Stimulated activated CD4-positive, alpha-beta T cell treated with anti-CD3 and anti-CD28 coated beads, Interleukin-2, amount 100 ng/mL, for 48 hours (primary cell): Measurements from ENCODE around the gene ST8SIA5.

Experiments used
- DNase-seq, 2 donors: peaks; one replicate each; pipeline ENCODE4 v3.0.0-alpha.2; 2020

ST8SIA5 gene

DNA sequence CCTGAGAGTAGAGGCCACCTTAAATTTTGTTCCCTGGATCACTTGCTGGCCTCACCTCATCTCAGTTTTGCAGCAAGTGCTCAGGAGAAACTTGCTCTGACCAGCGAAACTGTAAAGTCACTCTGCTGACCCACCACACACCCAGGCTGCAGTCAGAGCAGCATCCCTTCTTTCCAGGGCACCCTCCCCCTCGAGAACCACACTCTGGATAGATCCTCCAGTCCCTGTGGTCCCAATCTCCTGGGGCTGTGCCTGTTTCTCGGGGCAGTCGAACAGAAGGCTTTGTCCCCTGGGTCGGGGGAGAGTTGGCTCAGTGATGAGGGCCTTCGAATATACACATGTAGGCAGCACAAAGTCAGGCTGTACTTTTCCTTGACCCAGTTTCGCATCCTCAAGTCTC, 18.4 kb downstream of the ST8SIA5 start:
- no peak for DNase-seq

DNA sequence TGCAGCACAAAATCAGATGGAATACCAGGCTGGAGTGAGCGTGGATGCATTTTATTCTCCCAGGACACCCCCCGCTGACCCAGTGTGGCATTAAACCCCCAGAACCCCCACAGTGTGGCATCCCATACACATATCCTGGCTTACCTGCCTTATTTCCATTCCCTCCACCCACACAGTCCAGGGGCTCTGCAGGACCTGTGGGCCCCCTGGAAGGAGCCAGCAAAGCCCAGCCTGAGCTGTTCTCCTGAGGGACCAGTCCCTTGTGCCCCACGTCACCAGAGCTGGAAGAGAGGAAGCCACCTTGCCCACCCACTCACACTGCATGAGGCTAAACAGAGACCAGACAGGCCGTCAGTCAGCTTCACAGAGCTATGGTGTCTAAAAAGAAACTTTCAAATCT, 20.1 kb downstream of the ST8SIA5 start:
- DNase-seq: no peak

DNA sequence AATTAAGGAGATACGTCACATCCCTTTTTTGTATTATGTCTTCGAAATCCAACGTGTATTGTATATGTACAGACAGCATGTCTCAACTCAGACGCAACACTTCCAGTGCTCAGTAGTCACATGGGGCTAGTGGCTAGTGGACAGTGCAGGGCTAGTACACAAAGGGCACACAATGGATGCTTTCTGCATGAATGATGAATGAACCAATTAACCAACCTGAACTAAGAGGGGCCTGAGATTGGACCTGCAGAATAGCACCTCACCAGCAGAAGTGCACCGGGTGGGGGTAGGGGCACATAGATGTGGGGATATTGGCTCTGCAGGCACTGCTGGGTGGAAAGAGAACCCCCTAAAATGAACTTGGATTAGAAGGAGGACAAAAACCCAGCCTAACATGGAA, 20.7 kb downstream of the ST8SIA5 start:
- no peak for DNase-seq

DNA sequence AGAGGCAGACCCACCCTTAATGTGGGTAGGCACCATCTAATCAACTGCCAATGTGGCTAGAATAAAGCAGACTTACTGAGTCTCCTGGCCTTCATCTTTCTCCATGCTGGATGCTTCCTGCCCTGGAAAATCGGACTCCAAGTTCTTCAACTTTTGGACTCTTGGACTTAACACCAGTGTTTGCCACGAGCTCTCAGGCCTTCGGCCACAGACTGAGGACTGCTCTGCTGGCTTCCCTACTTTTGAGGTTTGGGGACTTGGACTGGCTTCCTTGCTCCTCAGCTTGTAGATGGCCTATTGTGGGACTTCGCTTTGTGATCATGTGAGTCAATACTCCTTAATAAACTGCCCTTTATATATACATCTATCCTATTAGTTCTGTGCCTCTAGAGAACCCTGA, 21.9 kb downstream of the ST8SIA5 start:
- no peak for DNase-seq

DNA sequence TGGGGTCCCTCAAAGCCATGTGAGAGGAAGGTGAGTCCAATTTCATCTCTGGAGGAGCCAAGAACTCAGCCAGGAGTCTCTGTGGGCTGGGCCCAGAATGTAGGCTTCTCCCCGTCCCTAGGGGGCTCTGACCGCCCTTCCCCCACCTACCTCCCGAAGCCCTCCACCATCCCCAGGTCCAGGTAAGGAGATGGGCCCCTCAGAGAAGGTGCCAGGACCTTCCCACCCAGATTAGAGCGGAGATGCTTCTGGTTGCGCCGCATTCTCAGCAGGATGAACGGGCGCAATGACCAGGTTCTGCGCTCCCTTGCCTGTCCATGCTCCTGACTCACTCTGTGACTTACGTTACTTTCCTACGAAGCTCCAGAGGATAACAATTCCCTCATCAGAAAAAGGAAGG, 23.0 kb downstream of the ST8SIA5 start:
- no peak for DNase-seq

DNA sequence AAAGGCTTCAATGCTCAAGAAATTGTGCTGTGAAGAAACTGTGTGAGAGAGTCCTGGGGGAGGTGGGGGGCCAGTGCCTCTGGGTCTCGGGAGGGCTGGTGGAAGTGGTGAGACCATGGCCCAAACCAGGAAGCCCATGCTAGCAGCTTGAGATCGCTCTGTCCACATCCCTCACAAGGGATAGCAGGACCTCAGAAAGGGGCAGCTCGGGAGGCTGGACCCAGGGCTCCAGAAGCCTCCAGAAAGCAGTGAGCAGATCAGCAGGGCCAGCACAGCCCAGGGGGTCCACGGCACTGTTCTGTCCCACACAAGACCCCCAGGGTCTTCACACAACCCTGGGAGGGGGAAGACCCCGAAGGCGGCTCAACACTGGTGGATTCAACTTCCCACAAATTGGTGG, 24.1 kb downstream of the ST8SIA5 start:
- no peak for DNase-seq

DNA sequence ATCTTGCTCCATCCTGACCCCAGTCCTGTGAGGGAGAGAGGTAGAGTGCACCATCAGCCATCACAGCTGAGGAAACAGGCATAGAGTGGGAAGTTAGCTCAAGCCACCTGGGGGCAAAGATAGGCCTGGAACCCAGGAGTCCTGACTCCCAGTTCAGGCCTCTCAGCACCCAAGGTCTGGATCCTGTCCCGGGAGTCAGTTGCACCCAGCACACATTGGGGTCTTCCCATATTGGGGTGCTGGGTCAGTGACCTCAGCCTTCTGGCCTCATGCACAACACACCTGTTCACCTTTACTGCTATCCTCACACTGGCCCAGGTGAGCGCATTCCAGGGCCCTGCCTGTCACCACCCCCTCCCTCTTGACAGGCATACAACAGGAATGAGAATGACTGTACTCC, 24.7 kb downstream of the ST8SIA5 start:
- DNase-seq: no peak

DNA sequence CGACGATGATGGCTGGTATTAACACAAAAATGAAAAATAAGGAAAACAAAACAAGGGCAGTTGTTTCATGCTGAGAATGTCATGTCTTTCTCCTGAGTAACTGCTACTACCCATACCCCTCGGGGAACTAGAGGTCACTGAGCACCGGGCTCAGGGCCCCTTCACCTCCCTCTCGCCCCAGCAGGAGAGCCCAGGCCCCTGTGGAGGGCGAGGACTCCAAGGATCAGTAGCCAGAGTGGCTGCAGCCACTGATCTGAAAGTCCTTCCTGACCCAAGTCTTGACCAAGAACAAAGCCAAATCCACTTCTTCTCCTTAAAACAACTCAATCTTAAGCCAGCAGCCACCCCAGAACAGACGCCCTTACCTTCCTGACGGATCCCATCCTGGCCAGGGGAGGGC, 25.5 kb downstream of the ST8SIA5 start:
- DNase-seq: no peak

DNA sequence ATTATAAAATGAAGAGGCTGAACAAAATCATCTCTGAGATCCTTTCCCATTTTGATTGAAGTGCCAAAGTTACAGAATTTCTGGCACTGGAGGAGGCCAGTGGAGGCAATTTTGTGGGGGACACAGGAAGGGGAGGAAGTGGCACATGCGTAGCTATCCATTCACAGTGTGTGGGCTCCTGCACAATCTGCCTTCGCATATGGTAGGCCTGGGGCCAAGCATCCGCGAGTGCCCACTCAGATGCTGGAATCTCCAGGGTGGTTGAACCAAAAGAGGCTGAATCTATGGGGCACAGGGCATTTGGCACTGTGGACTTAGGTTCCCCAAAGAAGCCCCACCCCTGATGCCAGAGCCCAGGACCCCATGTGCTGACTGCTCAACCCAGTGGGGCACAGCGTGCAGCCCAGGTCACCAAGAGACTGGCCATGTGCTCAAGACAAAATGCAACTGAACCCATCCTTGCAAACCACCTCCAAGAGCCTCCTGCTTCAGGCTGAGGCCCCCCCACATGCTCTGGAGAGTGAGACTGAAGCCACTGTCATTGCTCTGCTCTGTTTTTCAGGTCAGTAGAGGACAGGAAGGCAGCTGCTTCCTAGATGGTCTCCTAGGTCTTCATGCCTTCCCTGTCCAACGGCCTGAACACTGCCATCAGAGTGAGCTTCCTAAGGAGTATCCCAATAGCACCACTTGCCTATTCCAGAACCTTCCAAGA, 28.5 kb downstream of the ST8SIA5 start:
- DNase-seq: no peak

DNA sequence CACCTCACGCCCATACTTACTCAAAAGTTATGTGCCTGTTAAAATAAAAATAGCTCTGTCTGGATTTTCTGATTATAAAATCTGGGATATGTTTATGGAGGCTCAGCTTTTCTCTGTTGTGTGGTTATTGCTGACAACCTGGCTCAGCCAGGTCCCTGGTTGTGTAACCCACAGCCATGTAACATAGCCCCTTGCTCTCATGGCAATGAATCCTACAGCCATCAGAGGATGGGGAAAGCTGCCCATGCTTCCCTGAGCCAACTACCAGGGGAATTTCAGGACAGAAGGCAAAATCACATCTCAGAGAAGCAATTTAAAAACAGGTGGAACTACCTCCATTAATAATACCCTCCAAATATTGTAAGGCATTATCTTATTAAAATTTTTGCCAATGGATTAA, 29.7 kb downstream of the ST8SIA5 start:
- no peak for DNase-seq

DNA sequence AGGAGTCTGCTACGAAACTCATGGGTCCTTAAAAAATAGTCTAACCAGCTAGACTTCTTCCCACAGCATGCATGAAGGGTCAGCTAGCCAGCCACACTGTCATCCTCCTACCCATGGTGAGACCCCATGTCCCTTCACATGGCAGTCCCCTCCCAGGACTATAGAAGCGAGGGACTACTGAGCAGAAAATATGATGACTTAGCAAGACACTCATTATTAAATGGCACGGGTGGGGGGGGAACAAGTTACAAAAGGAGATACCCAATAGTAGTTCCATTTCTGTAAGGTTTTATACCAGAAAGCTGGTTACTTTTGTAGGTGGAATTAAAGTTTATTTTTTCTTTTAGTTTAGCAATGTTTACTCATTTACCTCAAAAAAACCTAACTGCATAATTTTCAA, 31.5 kb downstream of the ST8SIA5 start:
- no peak for DNase-seq

DNA sequence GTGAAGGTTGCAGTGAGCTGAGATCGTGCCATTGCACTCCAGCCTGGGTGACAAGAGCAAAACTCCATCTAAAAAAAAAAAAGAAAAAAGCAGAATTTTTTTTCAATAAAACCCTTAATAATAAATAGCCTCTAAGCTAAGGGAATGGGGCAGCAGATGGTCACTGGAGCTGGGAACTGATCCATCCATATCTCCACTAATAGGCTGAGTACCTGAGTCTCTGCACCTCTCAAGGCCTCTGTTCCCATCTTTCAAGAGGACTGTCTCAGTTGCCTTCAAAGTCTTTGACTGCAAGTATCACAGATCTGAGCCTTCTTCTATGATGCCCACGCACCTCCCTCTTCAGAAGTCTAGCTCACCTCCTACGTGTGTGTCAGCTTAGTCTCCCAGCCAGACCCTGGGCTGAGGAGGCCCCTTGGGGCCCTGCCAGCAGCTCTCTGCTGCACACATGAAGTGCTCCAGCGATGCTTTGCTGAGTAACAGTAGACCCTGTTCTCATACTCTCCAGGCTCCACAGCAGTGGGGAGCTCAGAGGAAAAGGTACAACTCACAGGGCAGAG, 32.9 kb downstream of the ST8SIA5 start:
- no peak for DNase-seq

DNA sequence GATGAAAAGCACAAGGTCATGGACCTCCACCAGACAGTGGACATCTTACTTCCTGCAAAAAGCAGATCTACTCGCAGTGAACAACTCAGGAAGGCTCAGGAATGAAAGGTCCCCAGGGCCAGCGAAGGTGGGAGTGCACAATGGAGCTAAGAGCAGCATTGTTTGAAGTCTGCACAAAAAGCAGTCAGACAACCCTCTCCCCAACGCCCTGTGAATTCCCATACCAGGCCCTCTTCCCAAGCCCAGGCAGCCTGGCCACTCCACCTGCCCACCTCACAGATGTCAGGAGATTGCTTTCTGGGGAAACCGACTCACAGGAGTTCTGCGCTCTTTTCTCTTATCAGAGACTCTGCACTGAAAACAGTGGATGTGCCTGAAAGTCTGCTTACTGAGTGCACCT, 34.8 kb downstream of the ST8SIA5 start:
- no peak for DNase-seq

DNA sequence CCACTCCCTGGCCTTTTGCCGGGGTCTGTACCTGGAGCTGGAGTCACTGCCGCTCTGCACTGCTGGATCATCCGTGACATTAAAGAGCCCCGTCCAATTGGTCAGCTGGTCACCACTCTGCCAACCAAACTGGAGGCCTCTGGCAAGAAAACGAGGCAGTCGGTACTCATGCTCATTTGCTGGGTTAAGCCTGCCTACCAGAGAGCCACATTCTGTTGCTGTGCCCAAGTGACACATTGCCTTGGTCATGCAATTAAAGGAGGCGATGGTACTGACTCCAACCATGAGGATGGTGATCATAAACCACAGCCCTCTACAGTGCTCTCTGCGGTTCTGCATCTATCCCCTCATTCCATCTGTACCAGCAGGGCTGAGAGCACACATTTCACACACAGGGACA, 35.5 kb downstream of the ST8SIA5 start:
- DNase-seq: no peak

DNA sequence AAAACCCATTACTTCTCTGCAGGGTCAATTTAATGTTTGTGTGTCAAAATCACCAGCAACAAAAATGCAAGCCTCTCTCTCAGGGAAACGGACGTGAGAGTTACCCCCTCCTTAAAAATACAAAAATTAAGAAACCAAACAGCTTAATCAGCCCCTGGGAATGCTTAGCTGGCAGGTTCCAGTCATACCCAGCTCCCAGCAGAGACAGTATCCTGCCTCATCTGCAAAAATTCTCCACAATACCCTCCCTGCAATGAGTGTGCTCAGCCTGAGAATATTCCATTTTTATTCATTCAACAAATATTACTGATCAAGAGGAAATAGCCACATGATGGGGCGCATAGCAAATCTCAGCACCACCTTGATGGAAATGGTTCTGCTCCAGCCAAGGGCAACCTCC, 36.3 kb downstream of the ST8SIA5 start:
- no peak for DNase-seq

DNA sequence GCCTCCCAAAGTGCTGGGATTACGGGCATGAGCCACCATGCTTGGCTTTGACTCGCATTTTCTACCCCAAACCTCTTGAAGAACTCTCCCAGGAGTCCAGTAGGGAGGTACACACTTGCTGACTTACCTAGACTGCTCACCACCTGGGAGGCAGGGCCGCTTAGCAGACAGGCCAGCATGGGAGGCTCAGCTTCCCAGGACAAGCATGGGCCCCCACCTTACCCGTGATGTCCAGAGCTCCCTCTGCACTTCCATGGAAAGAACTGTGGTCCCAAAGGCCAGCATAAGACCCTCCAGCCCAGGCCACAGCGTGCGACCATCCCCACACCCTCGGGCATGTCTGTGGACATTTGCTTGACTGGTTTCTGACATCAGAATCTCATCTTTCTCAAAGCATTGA, 36.8 kb downstream of the ST8SIA5 start:
- no peak for DNase-seq

DNA sequence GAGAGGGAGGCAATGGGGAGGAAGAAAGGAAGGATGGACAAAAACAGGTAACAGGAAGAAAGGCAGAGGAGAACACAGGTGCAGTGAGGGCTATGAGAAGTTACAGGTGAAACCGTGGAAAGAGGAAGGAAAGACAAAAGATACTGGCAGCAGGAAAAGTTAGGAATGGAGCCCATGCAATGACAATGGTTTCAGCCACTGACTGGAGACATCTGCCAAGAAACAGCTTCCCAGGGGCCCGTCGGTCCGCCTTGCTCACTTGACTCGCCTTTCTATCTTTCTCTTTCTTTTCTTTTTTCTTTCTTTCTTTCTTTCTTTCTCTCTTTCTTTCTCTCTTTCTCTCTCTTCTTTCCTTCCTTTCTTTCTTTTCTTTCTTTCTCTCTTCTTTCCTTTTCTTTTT, 37.5 kb downstream of the ST8SIA5 start:
- no peak for DNase-seq

DNA sequence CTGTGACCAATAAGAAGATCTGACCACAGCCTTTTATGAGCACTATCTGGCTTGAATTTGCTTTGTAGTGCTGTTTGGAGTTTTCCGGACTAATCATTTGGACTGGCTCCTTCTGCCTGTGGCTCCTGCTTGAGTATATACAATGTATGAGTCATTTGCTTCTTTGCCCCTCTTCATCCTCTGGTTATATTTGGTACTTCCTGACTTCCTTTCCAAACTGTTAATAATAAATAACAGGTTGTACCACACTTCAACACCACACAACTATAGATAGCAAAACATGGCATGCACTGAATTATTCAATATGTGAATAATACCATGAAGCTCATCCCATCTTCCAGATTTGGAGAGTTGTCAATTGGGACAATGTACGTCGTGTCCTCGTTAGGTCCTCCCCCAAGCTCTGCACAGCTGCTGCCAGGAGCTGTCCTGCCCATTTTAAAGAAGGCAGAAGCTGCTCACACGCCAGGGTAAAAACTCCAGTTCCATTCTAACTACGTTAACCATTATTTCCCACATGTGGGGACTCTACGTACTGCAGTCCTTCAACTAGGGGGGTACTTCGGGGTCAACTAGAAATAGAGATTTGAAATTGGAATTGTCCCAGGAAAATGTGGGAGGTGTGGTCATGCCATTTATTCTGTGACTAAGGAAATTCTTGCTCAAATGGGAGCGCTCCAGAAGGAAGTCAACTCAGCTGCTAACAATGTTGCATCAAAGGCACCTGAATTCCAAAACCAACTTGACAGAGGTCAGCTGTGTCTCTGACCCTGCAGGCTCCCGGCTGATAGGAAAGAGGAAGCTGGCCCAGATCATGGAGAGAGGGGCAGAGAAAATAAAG, 38.1 kb downstream of the ST8SIA5 start:
- no peak for DNase-seq

DNA sequence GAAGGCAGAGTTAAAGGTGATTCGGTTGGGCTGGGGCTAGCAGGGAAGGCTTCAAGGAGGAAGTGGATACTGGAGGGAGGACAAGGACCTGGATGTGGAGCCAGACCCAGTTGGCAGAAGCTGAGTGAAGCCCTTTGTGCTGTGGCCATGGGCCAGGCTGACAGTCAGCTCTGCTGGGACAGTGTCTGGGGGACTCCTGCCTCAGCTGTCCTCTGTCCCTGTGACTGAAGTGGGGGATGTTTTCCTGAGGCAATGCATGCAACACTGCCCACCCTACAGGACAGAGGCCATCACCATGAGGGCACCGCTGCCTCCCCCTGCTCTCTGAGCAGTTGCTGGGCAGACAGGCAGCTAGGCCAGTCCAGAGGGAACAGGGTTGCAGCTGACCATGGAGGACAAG, 40.0 kb downstream of the ST8SIA5 start:
- no peak for DNase-seq

DNA sequence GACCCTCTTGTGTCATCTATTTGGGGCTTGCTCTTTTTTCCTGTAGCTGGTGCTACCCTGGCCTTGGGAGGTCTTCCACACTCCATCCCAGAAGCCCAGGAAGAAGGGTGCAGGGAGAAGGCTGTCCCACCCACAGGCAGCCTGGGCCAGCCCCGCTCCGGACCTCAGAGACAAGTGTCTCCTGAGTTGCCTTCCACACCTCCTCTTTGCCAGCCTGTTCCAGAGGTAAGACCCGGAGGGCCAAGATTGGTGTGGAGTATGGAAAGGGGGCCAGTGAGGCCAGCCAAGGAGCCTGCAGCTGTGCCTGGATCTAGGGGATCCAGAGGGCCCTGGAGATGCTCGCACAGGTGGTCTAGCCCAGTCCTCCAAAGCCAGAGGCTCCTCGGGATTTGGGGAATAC, 40.5 kb downstream of the ST8SIA5 start:
- no peak for DNase-seq

DNA sequence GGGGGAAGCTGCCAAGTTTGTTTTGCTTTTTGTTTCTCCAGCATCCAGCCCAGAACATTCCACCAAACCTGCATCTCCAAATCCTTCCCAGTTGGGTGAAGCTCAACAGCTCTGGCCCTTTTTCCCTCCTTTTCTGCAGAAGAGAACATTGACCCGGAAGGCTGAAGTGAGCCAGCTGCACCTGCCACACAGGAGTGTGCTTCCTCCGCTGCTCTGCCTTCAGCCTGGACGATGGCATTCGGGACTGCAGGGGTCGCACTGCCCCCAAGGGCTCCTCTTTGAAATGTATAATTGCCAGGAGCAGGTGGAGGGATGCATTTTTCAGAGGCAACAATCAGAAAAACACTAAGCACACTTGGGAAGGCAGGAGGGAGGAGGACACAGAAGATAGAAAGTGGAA, 41.8 kb downstream of the ST8SIA5 start:
- no peak for DNase-seq

DNA sequence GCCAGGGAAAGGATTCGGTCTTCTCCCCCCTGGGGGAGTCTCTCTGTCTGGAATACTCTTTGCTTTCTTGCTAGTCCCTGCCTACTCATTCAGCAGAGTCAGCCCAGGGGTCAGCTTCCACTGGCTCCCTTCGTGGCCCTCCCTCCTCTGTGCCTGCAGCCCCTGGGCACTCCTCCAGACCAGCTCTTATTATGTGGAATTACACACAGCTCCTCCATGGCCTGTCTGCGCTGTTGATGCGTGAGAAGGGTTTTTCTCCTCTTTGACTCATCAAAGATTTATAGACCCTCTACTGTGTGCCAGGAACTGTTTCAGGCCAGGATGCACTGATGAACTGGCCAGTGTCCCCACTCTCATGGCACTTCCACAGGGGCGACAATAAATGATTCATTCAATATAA, 44.4 kb downstream of the ST8SIA5 start:
- no peak for DNase-seq

DNA sequence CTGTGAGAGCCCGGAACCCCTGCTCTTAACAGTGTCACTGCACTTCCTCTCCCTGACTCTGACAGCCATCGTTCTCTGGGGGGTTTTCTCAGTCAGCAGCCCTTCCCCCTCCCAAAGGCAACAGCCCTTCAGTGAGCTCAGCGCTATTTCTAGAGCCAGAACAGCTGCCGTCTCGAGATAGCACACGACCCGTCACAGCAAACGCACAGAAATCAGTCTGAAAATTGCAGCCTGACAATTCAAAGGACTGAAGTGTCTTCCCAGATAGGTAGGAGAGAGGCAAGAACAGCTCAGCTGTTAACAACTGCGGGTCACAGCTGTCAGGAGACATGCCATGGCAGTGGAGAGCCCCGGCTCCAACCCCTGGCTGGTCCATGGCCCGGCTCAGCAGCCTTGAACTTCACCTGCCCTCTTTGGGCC, 45.4 kb downstream of the ST8SIA5 start:
- DNase-seq: no peak

DNA sequence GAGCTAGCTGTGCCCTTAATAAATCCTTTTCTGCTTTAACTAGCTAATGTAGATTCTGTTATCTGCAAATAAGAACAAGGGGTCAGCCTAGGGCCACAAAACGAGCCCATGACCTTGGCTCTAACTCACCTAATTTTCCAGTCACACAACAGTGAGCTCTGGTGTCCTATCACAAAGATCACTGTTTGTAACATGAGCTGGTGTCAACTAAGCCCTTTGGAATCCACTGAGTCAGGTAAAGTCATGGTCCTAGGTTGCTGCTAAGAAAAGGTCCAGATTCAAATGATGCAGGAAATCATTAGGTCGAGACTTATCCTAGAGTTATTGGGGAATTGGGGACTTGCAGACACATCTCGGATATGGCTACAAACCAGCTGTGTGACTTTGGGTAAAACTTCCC, 49.9 kb downstream of the ST8SIA5 start:
- DNase-seq: no peak
